GM12892 (cell line): ENCODE data around the gene POGZ.

Experiments
- DNase-seq: peaks from one replicate; pipeline ENCODE4 v3.0.0; 2011; ENCODE audit not compliant: insufficient read length
- FAIRE-seq: peaks from 2 replicates; lab custom pipeline; 2011; peaks lifted over from hg19 to GRCh38; lab: Jason Lieb, UNC
- POLR2A ChIP-seq: IDR thresholded peaks from 2 replicates; pipeline ENCODE4 v1.6.1; 2011; ENCODE audit warnings: low read depth, low read length, control low read depth
- POLR2AphosphoS5 ChIP-seq: IDR thresholded peaks from 2 replicates; pipeline ENCODE4 v1.6.1; 2011; ENCODE audit warnings: low read depth, low read length, control low read depth
- TAF1 ChIP-seq: IDR thresholded peaks from 2 replicates; pipeline ENCODE4 v1.6.1; 2011; ENCODE audit warnings: low read depth, mild to moderate bottlenecking, control low read depth, low read length, borderline replicate concordance

Gene POGZ

GRCh38 chr1:151494741-151495281 is 35.5 kb upstream of the POGZ start:
- FAIRE-seq: peak; percentile 17
- TF ChIP-seq POLR2A (no peak), POLR2AphosphoS5 (no peak), TAF1 (no peak)

GRCh38 chr1:151493042-151493441 is 33.7 kb upstream of the POGZ start:
- TF ChIP-seq TAF1: no peak
- TF ChIP-seq POLR2AphosphoS5: no peak
- TF ChIP-seq POLR2A: no peak
- DNase-seq (no peak), FAIRE-seq (no peak)

More at GRCh38 chr1:151494741-151495281, 35.5 kb upstream of the POGZ start:
- DNase-seq: no peak

DNA sequence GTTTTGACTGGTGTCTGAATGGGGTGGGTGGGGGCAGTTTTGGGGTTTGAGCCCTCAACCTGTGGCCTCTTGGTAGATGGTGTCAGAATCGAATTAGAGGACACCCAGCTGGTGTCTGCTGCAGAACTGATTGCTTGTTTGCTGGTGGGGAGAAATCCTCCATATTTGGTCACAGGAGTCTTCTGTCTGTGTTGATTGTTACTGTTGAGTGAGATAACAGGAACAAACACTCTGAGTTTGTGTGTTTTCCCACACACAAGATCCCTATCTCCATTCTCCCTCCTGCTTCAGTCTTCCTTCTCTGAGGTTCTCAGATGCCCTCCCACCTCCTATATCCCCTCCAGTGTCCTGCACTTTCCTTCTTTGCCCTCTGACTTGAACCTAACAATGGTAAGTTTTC is 32.8 kb upstream of the POGZ start:
- DNase-seq (no peak), FAIRE-seq (no peak)
- no peak for TF ChIP-seq POLR2AphosphoS5
- TF ChIP-seq TAF1: no peak
- TF ChIP-seq POLR2A: no peak

- FAIRE-seq (no peak), DNase-seq (no peak)
- TF ChIP-seq POLR2A (no peak), POLR2AphosphoS5 (no peak), TAF1 (no peak)
These were observed 32.3 kb upstream of the POGZ start for GRCh38 chr1:151491641-151492040.

- TF ChIP-seq TAF1: no peak
- TF ChIP-seq POLR2A: no peak
- TF ChIP-seq POLR2AphosphoS5: no peak
- DNase-seq: no peak
These were observed 27.3 kb upstream of the POGZ start for GRCh38 chr1:151486557-151486956.

GRCh38 chr1:151485685-151486255 is 26.5 kb upstream of the POGZ start:
- FAIRE-seq (no peak), DNase-seq (no peak)
- no peak for TF ChIP-seq POLR2AphosphoS5
- no peak for TF ChIP-seq TAF1
- TF ChIP-seq POLR2A: no peak

More at GRCh38 chr1:151486557-151486956, 27.3 kb upstream of the POGZ start:
- no peak for FAIRE-seq

GRCh38 chr1:151482017-151482416 is 22.7 kb upstream of the POGZ start:
- DNase-seq: no peak
- no peak for FAIRE-seq
- TF ChIP-seq POLR2A: no peak
- no peak for TF ChIP-seq TAF1
- TF ChIP-seq POLR2AphosphoS5: no peak

- TF ChIP-seq POLR2AphosphoS5: no peak
- FAIRE-seq (no peak), DNase-seq (no peak)
These were observed 20.2 kb upstream of the POGZ start for GRCh38 chr1:151479462-151479861.

DNA sequence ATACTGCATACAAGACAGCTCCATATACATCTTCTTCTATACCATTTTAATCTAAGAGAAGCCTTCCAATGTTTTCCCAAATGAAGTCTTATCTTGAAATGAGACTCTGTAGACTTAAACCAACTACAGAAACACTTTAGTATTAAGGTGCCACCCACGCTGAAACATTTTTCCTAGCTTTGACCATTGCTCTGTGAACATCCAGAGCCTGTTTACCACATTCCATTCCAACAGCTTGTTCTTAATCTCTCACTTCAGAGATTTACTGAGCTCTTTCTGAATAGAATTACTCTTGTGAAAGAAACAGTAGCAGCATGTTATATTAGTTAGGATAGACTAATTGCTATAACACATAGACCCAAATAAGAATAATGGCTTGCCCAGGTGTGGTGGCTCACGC is 19.6 kb upstream of the POGZ start:
- FAIRE-seq (no peak), DNase-seq (no peak)
- no peak for TF ChIP-seq TAF1
- no peak for TF ChIP-seq POLR2A
- TF ChIP-seq POLR2AphosphoS5: no peak

DNA sequence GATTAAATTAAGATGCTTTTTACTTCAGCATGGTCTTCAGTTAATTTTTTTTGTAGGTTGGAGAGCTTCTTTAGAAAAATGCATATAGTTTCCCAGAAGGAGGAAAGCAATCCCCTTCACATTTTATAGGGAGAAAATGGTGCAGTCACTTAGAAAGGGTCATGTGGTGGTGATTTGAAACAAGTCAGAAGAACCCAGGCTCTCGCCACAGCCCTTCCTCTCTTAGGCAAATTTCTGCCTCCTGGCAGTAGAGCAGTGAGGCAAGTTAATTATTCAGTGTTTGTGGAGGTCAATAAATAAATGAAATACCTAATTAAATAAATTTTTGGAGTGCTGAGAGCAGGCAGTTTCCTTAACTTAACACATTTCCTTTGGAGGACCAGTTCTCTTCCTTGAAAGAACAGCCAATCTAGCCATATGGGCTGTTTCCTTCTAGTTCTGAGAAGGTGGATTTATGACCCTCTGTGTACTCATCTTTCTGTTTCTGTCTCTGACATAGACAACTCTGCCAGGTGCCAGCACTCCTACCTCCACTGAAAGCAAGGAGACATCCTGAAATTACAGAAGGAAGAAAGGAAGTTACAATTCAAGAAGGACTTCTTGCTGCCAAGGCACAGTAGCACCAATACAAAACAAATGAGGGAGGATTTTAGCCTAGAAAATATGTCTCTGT is 19.0 kb upstream of the POGZ start:
- DNase-seq: no peak
- no peak for TF ChIP-seq TAF1
- TF ChIP-seq POLR2AphosphoS5: no peak
- no peak for FAIRE-seq

DNA sequence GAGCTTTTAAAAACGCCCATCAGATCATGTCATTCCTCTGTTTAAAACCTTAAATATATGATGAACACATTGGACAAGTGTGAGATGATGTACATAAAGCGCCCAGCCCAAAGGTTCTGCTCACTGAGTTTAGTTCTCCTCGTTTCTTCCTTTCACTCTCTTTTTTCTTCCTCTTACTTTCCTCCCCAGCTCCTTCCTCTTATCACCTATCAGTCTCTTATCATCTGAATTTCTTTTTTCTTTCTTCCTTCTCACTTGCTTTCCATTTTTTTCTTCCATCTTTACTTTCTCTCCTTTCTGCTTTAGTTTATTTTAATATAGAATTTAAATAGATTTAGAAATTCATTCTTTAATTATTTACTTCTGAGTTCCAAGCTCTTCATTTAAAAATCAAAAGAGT is 17.8 kb upstream of the POGZ start:
- no peak for DNase-seq
- FAIRE-seq: no peak

GRCh38 chr1:151476083-151476482 is 16.8 kb upstream of the POGZ start:
- FAIRE-seq (no peak), DNase-seq (no peak)
- no peak for TF ChIP-seq POLR2AphosphoS5
- TF ChIP-seq POLR2A: no peak
- no peak for TF ChIP-seq TAF1

More for the DNA sequence above, 17.8 kb upstream of the POGZ start:
- no peak for TF ChIP-seq POLR2A
- TF ChIP-seq TAF1: no peak
- TF ChIP-seq POLR2AphosphoS5: no peak

DNA sequence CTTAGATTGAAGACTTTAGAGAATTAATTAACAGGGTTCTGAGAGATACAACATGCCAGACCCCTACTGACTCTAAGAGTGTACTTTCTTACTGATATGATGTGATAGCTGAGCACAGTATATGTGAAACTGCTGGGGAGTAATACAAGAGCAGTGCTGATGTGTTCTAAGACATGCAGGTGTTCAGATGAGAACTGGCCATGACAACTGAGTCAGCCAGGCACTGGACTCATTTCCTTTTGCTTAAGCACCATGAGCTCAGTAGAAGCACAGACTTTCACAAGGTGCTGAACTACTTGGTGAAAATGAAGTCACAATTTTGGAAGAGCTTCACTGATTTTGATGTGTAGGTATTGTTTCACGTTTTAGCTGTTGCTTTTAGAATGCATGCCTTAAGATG is 15.9 kb upstream of the POGZ start:
- TF ChIP-seq POLR2A (peak; percentile 37; the same call in 1 of the 2 replicates), POLR2AphosphoS5 (peak; percentile 56; the same call in 1 of the 2 replicates), TAF1 (no peak; the same call in 1 of the 2 replicates)
- DNase-seq: no peak
- peak; percentile 91 for FAIRE-seq
